Caco-2 (cell line): ENCODE results near the gene CFAP45. TPM values are rescaled to one million over a fixed set of nuclear protein-coding genes. Genes with fewer than 3 reads are reported as not detected.
A peak's percentile ranks its signal among the peaks of the same experiment; 100 is the strongest.

Source experiments
- BruUV-seq: library from RNA; stranded (reverse); fragments of 400-500 nt; replicated peaks from 2 replicates; lab custom pipeline; 2021; lab: Mats Ljungman, UMichigan
- CTCF ChIA-PET: fragments of 300-600 bp; sonication (Branson Sonifier 250); formaldehyde crosslinking; loops from one replicate; lab custom pipeline; 2022; ENCODE audit warnings: antibody characterized with exemption; lab: Charles Lee
- POLR2A ChIA-PET: fragments of 300-600 bp; sonication (Branson Sonifier 250); formaldehyde crosslinking; loops from one replicate; lab custom pipeline; 2022; ENCODE audit warnings: antibody characterized with exemption; lab: Charles Lee
- DNase-seq, 2 experiments: peaks; one replicate each; pipeline versions ENCODE4 v3.0.0 to v3.0.0-alpha.2; 2020 to 2022
- H3K27me3 ChIP-seq: replicated peaks from 2 replicates; pipeline ENCODE4 v1.6.0; 2011; ENCODE audit warnings: low read length; ENCODE audit not compliant: control insufficient read depth, insufficient read depth
- H3K36me3 ChIP-seq: 2 replicates; pipeline ENCODE4 v1.5.1; 2011; ENCODE audit warnings: low read length; ENCODE audit not compliant: control insufficient read depth, insufficient read depth
- H3K4me1 ChIP-seq: fragments of 250-450 bp; sonication (Bioruptor Pico); 2 replicates; pipeline ENCODE4 v1.5.1; 2020; ENCODE audit warnings: mild to moderate bottlenecking
- H3K4me3 ChIP-seq: 2 replicates; pipeline ENCODE4 v1.5.1; 2011; ENCODE audit warnings: low read depth, mild to moderate bottlenecking, control low read depth, low read length
- H3K9me3 ChIP-seq: fragments of 250-450 bp; sonication (Bioruptor Pico); 2 replicates; pipeline ENCODE4 v1.5.1; 2020; ENCODE audit warnings: mild to moderate bottlenecking, moderate library complexity
- H3K27ac Mint-ChIP-seq: one replicate; pipeline ENCODE4 v1.8.0; 2022; ENCODE audit warnings: mixed read lengths; ENCODE audit not compliant: unreplicated experiment
- H3K27me3 Mint-ChIP-seq: one replicate; pipeline ENCODE4 v1.8.0; 2022; ENCODE audit warnings: mixed read lengths; ENCODE audit not compliant: insufficient read depth, unreplicated experiment
- H3K36me3 Mint-ChIP-seq: one replicate; pipeline ENCODE4 v1.8.0; 2022; ENCODE audit warnings: mild to moderate bottlenecking, mixed read lengths; ENCODE audit not compliant: insufficient read depth, unreplicated experiment
- H3K4me1 Mint-ChIP-seq: one replicate; pipeline ENCODE4 v1.8.0; 2022; ENCODE audit warnings: low read depth, mixed read lengths; ENCODE audit not compliant: unreplicated experiment
- H3K4me3 Mint-ChIP-seq: one replicate; pipeline ENCODE4 v1.8.0; 2022; ENCODE audit warnings: mild to moderate bottlenecking, moderate library complexity, mixed read lengths; ENCODE audit not compliant: unreplicated experiment
- H3K9me3 Mint-ChIP-seq: one replicate; pipeline ENCODE4 v1.8.0; 2022; ENCODE audit warnings: mixed read lengths; ENCODE audit not compliant: unreplicated experiment
- CTCF ChIP-seq, 2 experiments: fragments of 200-600 bp in 1 of 2; IDR thresholded peaks; 1 replicate in 1 of 2; 2 replicates in 1 of 2; pipeline versions ENCODE4 v1.5.1 to v1.8.0; 2011 to 2022; ENCODE audit warnings: antibody characterized with exemption in 1 of 2, control low read depth in 1 of 2, inconsistent platforms in 1 of 2, low read depth in 1 of 2, low read length in 1 of 2, mild to moderate bottlenecking in 1 of 2, moderate library complexity in 1 of 2; ENCODE audit not compliant: insufficient read depth in 1 of 2, severe bottlenecking in 1 of 2, unreplicated experiment in 1 of 2
- intact Hi-C: fragments of 100-400 bp; cut with micrococcal nuclease; formaldehyde crosslinking; loops from one replicate; pipeline ENCODE4 v1.10.0; 2022; ENCODE audit not compliant: unreplicated experiment
- total RNA-seq: library from RNA; stranded (reverse); gene quantifications from 2 replicates; pipeline ENCODE4 v1.2.3, GENCODE V29; 2022

CFAP45 gene
- total RNA-seq, 1 experiment from 2014 or later = 1.1 TPM

GRCh38 chr1:159944623-159945455, 44.9 kb upstream of the CFAP45 start:
- H3K4me1 Mint-ChIP-seq = peaks cover 61% of the 10 kb centered on the region
- Histone ChIP-seq H3K4me1 (peaks cover 56% of the 10 kb centered on the region), H3K36me3 (no peaks in the 10 kb centered on the region), H3K27me3 (no peaks in the 10 kb centered on the region), H3K4me3 (peak overlapping the region; percentile 50), H3K9me3 (no peaks in the 10 kb centered on the region)
- no peaks in the 10 kb centered on the region for H3K27me3 Mint-ChIP-seq
- H3K9me3 Mint-ChIP-seq = no peaks in the 10 kb centered on the region
- DNase-seq = no peak
- BruUV-seq = no TSS peak
- intact Hi-C loops = loop anchor here (1.0 to 2.0 kb wide), 4 partner anchors 9 to 146 kb away; no protein-coding TSS in a partner anchor
- ChIA-PET CTCF (interaction anchor here (0.8 to 1.7 kb wide), 12 partner anchors 8 to 248 kb away, joined by 3 to 10 read pairs (median 6); partner anchors contain the start of genes CFAP45 and DUSP23), POLR2A (interaction anchor here (1.0 kb wide), 1 partner anchor 13 kb away, joined by 3 read pairs; no protein-coding TSS in a partner anchor)
- peak overlapping the region; percentile 68 for H3K27ac Mint-ChIP-seq
- no peak for TF ChIP-seq CTCF (IDR thresholded peaks at IDR 0.05; ENCODE audit: insufficient read depth in 1 of 2, low read depth in 1 of 2, low read length in 1 of 2, severe bottlenecking in 1 of 2, unreplicated experiment in 1 of 2)
- H3K36me3 Mint-ChIP-seq = no peaks in the 10 kb centered on the region
- peak overlapping the region; percentile 83 for H3K4me3 Mint-ChIP-seq

GRCh38 chr1:159943908-159944622, 44.1 kb upstream of the CFAP45 start:
- POLR2A ChIA-PET = no interaction called here

More at GRCh38 chr1:159943908-159944622, 44.1 kb upstream of the CFAP45 start:
- Mint-ChIP-seq H3K36me3 (peaks cover 7% of the 10 kb centered on the region), H3K4me3 (peak overlapping the region; percentile 36), H3K9me3 (no peaks in the 10 kb centered on the region), H3K27me3 (no peaks in the 10 kb centered on the region), H3K4me1 (peaks cover 61% of the 10 kb centered on the region), H3K27ac (no peak overlapping the region)
- H3K36me3 ChIP-seq = no peaks in the 10 kb centered on the region
- no peak for DNase-seq
- no peak for TF ChIP-seq CTCF (IDR thresholded peaks at IDR 0.05; ENCODE audit: insufficient read depth in 1 of 2, low read depth in 1 of 2, low read length in 1 of 2, severe bottlenecking in 1 of 2, unreplicated experiment in 1 of 2)
- no peaks in the 10 kb centered on the region for H3K27me3 ChIP-seq
- H3K9me3 ChIP-seq = no peaks in the 10 kb centered on the region
- H3K4me3 ChIP-seq = peak overlapping the region; percentile 50
- H3K4me1 ChIP-seq = peaks cover 56% of the 10 kb centered on the region
- intact Hi-C loops = loop anchor here (2.0 kb wide), 1 partner anchor 145 kb away; no protein-coding TSS in a partner anchor
- CTCF ChIA-PET = interaction anchor here (0.8 kb wide), 1 partner anchor 63 kb away, joined by 4 read pairs; no protein-coding TSS in a partner anchor
- no TSS peak for BruUV-seq
